Neural cell (in vitro differentiated cells): ENCODE measurements around the gene SH3GL3.

Experiments used
- CTCF ChIP-seq: fragments of 450-650 bp; IDR thresholded peaks from 2 replicates; pipeline ENCODE4 v1.5.1; 2014; ENCODE audit warnings: antibody characterized with exemption, mild to moderate bottlenecking, moderate library complexity; ENCODE audit not compliant: poor library complexity, severe bottlenecking
- SMC3 ChIP-seq: fragments of 450-650 bp; conservative IDR thresholded peaks from 2 replicates; pipeline ENCODE4 v1.6.1; 2014; ENCODE audit warnings: antibody characterized with exemption, mild to moderate bottlenecking, moderate library complexity; ENCODE audit not compliant: poor library complexity

- TF ChIP-seq CTCF (no peak), SMC3 (no peak)
Measured at GRCh38 chr15:83605111-83605945, 158.2 kb downstream of the SH3GL3 start.
